NK-92 (cell line): ENCODE data around the gene RBM27.
"Not testable (repeated sequence)": the region's sequence is repeated elsewhere in the genome, so short reads cannot be mapped to it uniquely, and the experiment has no call there.

Experiments
- DNase-seq: peaks from one replicate; lab custom pipeline; 2025; ENCODE audit not compliant: unreplicated experiment; lab: John Stamatoyannopoulos, UW

The RBM27 gene, protein sequence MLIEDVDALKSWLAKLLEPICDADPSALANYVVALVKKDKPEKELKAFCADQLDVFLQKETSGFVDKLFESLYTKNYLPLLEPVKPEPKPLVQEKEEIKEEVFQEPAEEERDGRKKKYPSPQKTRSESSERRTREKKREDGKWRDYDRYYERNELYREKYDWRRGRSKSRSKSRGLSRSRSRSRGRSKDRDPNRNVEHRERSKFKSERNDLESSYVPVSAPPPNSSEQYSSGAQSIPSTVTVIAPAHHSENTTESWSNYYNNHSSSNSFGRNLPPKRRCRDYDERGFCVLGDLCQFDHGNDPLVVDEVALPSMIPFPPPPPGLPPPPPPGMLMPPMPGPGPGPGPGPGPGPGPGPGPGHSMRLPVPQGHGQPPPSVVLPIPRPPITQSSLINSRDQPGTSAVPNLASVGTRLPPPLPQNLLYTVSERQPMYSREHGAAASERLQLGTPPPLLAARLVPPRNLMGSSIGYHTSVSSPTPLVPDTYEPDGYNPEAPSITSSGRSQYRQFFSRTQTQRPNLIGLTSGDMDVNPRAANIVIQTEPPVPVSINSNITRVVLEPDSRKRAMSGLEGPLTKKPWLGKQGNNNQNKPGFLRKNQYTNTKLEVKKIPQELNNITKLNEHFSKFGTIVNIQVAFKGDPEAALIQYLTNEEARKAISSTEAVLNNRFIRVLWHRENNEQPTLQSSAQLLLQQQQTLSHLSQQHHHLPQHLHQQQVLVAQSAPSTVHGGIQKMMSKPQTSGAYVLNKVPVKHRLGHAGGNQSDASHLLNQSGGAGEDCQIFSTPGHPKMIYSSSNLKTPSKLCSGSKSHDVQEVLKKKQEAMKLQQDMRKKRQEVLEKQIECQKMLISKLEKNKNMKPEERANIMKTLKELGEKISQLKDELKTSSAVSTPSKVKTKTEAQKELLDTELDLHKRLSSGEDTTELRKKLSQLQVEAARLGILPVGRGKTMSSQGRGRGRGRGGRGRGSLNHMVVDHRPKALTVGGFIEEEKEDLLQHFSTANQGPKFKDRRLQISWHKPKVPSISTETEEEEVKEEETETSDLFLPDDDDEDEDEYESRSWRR

DNA sequence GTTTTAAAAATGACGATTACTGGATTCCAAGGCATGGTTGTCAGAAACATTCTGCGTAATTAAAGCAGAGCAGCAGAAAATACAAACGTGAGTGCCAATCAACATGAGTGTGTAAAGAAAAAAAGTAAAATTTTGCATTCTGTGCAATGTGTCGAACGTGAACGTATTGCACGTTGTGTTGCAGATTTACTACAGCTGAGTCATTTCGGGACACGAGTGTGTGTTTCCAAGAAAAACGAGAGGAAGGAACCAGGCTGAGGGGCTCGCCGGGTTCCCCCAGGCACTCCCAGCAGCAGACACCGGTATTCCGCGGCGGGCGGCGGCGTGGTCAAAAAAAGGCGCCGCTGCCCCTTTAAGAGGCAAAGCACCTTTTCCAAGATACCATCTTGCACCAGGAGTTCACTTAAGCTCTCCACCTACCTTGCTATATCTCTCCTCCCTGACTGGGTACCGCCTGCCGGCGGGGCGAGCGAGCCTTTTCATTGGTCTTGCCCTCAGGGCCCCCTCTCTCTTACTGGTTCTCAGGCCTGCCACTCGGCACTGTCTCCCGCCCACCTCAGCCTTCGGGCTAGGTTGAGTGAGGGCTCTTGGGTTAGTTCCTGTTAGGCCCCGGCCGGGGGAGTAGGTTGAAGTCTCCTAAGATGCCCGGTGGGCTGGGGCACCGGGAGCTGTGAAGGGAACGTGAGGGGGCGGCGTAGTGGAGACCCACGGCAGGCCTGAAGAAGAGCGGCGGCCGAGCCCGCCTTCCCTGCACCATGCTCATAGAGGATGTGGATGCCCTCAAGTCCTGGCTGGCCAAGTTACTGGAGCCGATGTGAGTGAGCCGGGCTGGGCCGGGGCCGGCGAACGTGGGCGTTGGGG lies at the start of gene RBM27:
Gene RBM27, plus strand, starts transcription at position 595 of the 861 bp plus-strand sequence. Its CDS starts 161 bp downstream, at position 756.
- DNase-seq = peak; percentile 67

DNA sequence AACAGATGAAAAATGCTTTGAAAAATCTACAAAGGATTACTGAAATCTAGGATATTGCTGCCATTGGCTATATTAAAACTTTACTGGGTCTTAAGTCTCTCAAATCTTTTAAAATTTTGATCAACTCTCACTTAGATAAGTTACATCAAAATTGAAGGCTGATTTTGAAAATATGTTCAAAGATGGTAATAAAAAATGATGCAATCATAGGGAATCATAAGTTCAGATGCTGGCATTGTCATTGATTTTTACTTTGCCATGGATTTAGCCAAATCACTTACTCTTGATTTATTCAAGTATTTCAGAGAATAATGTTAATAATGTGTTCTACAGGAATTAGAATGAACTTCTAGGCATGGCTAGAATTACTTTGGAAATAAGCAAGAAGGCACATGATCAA lies 45.1 kb upstream of the RBM27 start:
- DNase-seq = no peak

DNA sequence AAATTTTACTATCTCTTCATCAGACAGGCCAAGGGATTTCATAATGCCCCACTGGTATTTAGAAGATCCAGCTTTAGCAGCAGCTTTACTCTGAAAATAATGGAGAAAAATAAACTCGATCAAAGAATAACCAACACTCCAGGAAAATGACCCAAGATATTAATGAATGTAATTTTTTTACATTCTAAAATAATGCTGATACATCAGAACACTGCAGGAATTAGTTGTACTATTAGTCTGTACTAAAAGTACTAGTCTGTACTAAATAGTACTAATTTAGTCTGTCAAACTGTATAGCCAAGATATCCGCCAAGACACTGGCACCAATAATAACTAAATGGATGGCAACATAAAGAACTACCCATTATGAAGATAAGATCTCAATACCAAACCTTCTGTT lies 39.0 kb upstream of the RBM27 start:
- DNase-seq = no peak

DNA sequence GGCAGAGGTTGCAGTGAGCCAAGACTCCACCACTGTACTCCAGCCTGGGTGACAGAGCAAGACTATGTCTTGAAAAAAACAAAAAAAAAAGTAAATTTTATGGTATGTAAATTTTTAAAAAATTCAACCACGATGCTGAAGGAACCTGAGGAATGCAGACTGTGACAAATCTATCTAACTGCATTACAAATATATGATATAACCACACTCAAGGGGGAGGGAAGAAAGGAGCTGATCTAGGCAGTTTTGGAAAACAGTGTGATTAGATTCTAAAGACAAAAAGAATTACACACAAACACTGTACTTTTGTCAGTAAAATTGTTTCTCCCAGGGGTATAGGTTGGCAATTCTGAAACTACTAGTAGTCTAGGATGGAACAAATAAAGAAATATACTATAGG lies 37.9 kb upstream of the RBM27 start:
- DNase-seq = no peak

DNA sequence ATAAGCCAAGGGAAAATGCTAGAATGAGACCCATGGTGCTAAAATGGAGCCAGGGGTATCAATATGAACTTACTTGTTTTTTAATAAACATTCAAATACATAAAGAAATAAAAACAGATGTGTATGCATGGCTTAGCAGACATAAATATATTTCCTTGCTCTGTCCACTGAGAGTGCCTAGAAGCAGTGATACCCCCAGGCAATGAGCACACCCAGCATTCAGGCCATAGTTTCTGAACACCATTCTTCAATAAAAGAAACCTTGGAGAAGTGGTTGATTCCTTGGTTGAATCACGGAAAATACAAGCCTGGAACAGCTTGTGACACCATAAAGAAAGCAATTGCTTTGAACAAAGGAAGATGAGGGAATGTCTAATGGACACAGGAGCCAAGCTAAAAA lies 37.5 kb upstream of the RBM27 start:
- DNase-seq = no peak

DNA sequence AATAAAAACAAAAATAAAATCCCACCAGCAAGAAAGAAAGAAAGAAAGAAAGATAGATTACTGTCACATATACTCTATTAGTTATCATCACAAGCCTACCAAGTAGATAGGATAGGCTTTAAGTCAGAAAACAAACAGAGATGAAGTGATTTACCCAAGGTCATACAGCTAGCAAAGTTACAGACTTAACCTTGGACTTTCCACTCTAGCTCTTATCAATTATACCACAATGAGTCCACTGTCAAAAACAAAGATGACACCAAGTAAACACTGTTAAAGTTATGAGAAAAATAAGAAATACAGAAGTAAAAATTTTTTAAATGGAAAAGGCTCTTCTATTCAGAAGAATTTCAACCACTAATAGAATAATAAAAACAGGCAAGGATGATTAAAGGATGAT lies 34.3 kb upstream of the RBM27 start:
- no peak for DNase-seq

DNA sequence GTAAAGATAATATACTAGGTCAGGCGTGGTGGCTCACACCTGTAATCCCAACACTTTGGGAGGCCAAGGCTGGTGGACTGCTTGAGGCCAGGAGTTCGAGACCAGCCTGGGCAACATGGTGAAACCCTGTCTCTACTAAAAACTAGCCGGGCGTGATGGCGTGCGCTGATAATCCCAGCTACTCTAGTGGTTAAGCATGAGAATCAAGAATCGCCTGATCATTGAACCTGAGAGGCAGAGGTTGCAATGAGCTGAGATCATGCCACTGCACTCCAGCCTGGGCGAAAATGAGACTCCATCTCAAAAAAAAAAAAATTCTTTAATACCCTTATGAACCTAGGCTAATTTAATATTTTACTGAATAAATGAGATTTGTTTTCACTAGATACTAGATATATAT lies 30.4 kb upstream of the RBM27 start:
- not testable (repeated sequence) for DNase-seq

DNA sequence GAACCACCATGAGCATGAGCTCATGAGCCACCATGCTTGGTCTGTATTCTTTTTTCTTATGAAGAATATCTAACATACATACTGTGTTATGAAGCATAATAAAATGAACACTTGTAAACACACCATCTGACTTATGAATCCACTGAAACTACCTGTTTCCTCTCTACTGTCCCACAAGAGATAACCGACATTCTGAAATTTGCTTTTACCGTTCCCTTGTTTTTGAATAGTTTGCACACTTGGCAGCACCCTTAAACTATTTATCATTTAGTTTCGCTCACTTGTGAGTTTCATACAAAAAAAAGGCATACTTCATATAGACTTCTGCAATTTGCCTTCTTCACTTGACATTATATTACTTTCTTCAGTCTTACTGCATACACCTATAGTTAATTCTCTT lies 29.8 kb upstream of the RBM27 start:
- no peak for DNase-seq

DNA sequence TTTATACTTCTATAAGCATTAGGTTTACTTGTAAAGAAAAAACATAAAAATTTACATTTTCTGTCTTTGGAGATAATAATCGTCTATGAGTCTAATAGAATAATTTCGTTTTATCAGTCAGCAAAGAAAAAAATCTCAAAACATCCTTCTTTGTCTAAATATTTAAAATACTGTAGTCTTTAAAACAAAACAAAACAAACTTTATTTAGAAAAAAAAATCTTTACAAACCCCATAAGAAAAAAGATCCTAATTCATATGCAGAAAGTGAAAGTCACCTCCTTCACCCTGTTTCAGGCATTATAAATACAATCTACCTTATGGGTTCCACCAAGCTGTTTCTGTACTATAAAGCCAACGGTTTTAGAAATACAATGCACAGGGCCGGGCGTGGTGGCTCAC lies 26.6 kb upstream of the RBM27 start:
- DNase-seq = no peak

DNA sequence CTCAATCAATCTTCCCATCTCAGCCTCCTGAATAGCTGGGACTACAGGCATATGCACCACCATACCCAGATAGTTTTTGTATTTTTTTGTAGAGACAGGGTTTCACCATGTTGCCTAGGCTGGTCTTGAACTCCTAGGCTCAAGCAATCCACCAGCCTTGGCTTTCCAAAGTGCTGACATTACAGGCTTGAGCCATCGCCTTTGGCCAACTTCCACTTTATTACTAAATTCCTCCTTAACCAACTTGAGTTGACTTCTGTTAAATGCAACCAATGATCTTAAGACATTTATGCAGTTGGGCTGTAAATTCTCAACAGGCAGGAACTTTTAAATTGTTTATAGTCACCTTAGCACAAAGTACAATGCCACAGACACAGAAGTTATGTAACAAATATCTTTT lies 23.7 kb upstream of the RBM27 start:
- DNase-seq = no peak

DNA sequence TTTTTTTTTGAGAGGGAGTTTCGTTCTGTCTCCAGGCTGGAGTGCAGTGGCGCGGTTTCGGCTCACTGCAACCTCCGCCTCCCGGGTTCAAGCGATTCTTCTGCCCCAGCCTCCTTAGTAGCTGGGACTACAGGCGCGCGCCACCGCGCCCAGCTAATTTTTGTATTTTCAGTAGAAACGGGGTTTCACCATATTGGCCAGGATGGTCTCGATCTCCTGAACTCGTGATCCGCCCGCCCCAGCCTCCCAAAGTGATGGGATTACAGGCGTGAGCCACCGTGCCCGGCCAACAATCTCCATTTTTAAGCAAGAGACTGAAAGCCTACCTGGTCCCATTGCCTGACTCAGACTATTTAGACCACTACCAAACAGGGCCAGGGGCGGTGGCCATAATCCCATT lies 20.0 kb upstream of the RBM27 start:
- DNase-seq = not testable (repeated sequence)

DNA sequence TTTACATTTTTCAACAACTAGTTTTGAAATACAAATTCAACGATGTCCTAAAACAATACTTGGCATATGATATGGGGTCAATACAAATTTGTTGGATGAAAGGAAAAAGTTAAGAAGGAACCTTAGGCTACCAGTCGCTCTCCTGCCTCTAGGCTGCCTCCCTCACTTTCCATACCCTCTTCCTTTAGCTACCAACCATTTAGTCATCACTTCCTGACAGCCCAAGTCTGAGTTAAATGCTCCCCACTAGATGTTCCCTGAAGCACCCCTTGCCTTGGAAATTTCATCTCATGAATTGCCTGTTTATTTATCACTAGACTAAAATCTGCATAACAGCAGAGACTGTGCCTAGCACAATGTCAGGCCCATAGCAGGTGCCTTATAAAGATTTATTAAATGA lies 18.2 kb upstream of the RBM27 start:
- DNase-seq = no peak

DNA sequence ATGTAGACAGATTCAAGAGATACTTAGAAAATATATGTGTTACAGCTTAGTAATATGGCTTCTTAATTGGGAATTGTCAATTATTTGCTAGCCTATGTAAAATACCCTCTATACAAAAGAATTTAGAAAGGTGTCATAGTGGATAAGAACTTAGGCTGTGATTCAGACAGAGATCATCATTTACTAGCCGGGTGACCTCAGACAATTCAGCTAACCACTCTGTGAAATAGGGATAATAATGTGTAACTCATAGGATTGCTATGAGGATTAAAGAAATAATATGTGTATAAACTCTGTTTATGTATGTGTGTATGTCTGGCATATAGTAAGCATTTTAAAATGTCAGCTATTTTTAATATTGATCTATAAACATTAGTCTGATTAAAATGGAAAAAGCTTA lies 15.0 kb upstream of the RBM27 start:
- no peak for DNase-seq

DNA sequence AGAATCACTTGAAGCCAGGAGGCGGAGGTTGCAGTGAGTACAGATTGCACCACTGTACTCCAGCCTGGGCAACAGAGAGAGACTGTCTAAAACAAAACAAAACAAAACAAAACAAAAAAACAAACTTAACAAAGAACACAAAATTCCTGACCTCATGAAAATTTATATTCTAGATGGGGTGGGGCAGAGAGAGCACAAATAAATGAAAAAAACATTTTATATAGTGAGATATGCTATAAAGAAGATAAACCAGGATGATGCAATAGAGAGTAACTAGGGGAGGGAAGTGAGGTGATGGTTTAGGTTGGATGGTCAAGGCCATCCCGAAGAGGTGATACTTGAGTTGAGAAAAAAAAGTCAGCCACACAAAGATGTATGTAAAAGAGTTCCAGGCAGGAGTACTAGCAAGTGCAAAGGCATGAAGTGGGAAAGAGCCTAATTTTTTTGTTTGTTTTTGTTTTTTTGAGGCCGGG lies 10.8 kb upstream of the RBM27 start:
- DNase-seq = no peak

DNA sequence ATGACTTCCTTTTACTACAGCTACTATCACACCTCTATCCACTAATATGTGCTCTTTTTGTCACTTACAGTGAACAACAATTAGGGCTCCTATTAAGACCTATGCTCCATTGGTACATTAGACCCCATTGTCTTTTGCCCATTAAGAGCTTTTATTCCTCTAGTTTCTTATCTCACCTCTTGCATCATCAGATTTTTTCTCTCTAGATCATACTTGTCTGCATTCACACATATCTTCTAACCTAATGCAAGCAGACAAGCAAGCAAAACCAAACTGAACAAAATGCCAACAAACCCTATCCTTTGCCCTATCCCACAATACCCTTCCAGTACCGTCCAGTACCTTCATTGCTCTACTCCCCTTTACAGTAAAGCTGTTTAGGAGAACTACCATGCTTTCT lies 10.1 kb upstream of the RBM27 start:
- DNase-seq = no peak

DNA sequence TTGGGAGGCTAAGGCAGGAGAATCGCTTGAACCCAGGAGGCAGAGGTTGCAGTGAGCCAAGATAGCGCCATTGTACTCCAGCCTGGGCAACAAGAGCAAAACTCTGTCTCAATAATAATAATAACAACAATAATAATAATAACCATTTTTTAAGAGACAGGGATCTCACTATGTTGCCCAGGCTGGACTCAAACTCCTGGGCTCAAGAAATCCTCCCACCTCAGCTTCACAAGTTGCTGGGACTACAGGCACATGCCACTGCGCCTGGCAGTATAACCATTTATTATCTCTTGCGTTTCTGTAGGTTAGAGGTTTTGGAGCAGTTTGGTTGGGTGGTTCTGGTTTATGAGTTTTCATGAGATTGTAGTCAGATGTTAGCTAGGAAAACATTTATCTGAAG lies 8.4 kb upstream of the RBM27 start:
- DNase-seq = not testable (repeated sequence)

DNA sequence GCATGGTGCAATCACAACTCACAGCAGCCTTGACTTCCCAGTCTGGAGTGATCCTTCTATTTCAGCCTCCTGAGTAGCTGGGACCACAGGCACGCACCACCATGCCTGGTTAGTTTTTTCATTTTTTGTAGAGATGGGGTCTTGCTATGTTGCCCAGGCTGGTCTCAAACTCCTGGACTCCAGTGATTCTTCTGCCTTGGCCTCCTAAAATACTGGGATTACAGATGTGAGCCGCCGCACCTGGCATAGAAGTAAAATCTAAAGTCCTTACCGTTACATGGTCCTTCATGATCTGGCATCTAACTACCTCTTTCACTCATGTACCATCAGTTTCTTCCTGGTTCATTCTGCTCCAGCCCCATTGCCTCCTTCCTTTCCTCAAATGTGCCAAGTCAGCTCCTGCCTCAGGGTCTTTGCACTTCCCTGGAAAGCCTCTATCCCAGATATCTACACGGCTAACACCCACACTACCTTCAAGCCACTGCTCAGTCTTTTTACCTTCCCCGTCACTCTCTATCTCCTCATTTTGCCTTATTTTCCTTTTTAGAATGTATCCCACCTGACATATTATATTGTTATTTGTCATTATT lies 6.9 kb upstream of the RBM27 start:
- no peak for DNase-seq

DNA sequence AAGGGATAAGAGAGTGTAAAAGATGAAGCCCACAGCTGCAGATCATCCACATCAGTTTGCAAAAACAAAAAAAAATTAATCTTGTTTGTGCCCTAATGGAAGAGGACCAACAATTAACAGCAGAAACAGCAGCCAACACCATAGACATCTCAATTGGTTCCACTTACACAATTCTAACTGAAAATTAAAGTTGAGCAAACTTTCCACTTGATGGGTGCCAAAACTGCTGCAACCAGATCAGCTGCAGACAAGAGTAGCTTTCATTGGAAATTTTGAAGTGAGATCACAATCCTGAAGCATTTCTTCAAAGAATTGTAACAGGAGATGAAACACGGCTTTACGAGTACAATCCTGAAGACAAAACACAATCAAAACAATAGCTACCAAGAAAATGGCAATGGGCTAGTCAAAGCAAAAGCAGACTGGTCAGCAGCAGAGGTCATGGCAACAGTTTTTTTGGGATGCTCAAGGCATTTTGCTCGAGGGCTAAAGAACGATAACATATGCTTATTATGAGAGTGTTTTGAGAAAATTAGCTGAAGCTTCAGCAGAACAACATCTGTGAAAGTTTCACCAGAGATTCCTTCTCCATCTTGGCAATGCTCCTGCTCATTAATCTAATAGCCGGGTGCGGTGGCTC lies 4.1 kb upstream of the RBM27 start:
- DNase-seq = no peak

DNA sequence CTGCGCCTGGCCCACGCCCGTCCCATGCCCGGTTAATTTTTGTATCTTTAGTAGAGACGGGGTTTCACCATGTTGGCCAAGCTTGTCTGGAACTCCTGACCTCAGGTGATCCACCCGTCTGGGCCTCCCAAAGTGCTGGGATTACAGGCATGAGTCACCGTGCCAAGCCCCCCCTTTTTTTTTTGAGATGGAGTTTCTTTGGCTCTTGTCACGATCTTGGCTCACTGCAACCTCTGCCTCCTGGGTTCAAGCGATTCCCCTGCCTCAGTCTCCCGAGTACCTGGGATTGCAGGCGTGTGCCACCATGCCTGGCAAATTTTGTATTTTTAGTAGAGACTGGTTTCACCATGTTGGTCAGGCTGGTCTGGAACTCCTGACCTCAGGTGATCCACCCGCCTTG lies 1.6 kb upstream of the RBM27 start:
- not testable (repeated sequence) for DNase-seq

DNA sequence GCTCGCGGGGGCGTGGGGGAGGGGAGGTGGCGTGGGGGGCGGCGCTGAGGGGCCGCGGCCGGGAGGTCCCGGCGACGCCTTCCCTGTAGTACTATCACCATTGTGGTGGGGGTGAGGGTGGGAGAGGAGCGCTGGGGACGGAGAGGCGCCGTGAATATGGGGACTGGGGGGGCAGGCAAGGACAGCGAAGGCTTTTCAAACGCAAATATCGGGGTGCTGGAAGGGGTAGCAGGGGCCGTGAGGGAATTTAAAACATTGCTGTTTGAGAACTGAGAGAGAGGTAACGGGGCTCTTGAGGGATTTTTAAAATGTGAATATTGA lies 427 bp downstream of the RBM27 start:
- no peak for DNase-seq
